GM21447 (cell line): ENCODE results near the gene INPPL1.
A peak's percentile ranks its signal among the peaks of the same experiment; 100 is the strongest.

Experiments used
- ATAC-seq: cut with Tn5 transposase; IDR thresholded peaks from one replicate; pipeline ENCODE4 v1.9.1; 2021; ENCODE audit not compliant: unreplicated experiment

INPPL1 gene

GRCh38 chr11:72217841-72218240, 6.7 kb upstream of the INPPL1 start:
- no peak for ATAC-seq

GRCh38 chr11:72218251-72218745, 6.3 kb upstream of the INPPL1 start:
- no peak for ATAC-seq

- no peak for ATAC-seq
Observed at GRCh38 chr11:72220696-72221363, 3.7 kb upstream of the INPPL1 start.

- no peak for ATAC-seq
Observed at GRCh38 chr11:72221386-72222075, 3.0 kb upstream of the INPPL1 start.

GRCh38 chr11:72222106-72222891, 2.3 kb upstream of the INPPL1 start:
- ATAC-seq = no peak

- ATAC-seq = peak; percentile 61
Observed at GRCh38 chr11:72222907-72223614, 1.5 kb upstream of the INPPL1 start.

GRCh38 chr11:72223615-72224563, 678 bp upstream of the INPPL1 start:
- peak; percentile 41 for ATAC-seq

- ATAC-seq = no peak
Observed at GRCh38 chr11:72225411-72225951, 914 bp downstream of the INPPL1 start.

- no peak for ATAC-seq
Observed at GRCh38 chr11:72226701-72227100, 2.1 kb downstream of the INPPL1 start.

- no peak for ATAC-seq
Observed at GRCh38 chr11:72227316-72228228, 3.0 kb downstream of the INPPL1 start.

GRCh38 chr11:72228229-72228843, 3.8 kb downstream of the INPPL1 start:
- ATAC-seq = no peak

- ATAC-seq = no peak
Observed at GRCh38 chr11:72228844-72229231, 4.3 kb downstream of the INPPL1 start.

- ATAC-seq = no peak
Observed at GRCh38 chr11:72229336-72229924, 4.9 kb downstream of the INPPL1 start.

GRCh38 chr11:72229925-72230763, 5.6 kb downstream of the INPPL1 start:
- ATAC-seq = no peak

GRCh38 chr11:72230764-72231365, 6.3 kb downstream of the INPPL1 start:
- ATAC-seq = no peak

- ATAC-seq = no peak
Observed at GRCh38 chr11:72231396-72232259, 7.1 kb downstream of the INPPL1 start.
